Measurements from ENCODE around the gene EN1. TPM values are rescaled to one million over a fixed set of nuclear protein-coding genes. Genes with fewer than 3 reads are reported as not detected.

EN1 gene
- total and polyA plus RNA-seq, 2 donors (not counting 3 experiments of a cell fraction or from before 2014, with no cell fraction given), result not detected

DNA sequence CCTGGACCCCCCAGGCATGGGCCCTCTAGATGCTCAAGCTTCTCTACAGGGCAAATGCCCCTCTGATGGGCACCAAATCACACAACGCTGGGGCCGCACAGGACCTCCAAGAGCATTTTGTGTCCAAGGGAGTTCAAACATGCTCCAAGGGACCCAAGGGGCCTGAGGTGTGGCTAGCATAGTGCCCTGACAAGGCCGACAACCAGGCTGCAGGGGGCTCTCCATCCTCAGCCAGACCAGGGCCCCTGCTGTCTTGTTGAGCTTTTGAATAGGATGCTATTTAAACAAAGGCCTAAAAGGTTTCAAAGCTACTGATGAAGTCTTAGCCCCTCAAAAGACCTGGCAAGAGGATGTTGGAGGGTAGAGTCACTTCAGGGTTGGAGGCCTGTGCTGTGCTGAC, 33.1 kb downstream of the EN1 start:
- intact Hi-C loops (cut with micrococcal nuclease) (no loop called here), dilution Hi-C loops (cut with MboI; ENCODE audit: extremely low pct_ligation_motif_present, low sequenced_read_pairs) (no loop called here)
- H3K9me3 ChIP-seq (replicated peaks; ENCODE audit: control insufficient read depth, insufficient read depth, low read length), result no peaks in the 10 kb centered on the region
- TF ChIP-seq GATA2 (IDR thresholded peaks at IDR 0.05; ENCODE audit: insufficient read depth, insufficient read length, low read depth, low read length) (no peak), JUN (IDR thresholded peaks at IDR 0.05; ENCODE audit: borderline replicate concordance, insufficient read depth, insufficient read length, low read depth) (no peak), POLR2AphosphoS5 (IDR thresholded peaks at IDR 0.05; ENCODE audit: insufficient read depth, low read depth, low read length) (no peak), POLR2A (IDR thresholded peaks at IDR 0.05; ENCODE audit: low read depth, low read length) (no peak)
- TF ChIP-seq, protein P1, sequence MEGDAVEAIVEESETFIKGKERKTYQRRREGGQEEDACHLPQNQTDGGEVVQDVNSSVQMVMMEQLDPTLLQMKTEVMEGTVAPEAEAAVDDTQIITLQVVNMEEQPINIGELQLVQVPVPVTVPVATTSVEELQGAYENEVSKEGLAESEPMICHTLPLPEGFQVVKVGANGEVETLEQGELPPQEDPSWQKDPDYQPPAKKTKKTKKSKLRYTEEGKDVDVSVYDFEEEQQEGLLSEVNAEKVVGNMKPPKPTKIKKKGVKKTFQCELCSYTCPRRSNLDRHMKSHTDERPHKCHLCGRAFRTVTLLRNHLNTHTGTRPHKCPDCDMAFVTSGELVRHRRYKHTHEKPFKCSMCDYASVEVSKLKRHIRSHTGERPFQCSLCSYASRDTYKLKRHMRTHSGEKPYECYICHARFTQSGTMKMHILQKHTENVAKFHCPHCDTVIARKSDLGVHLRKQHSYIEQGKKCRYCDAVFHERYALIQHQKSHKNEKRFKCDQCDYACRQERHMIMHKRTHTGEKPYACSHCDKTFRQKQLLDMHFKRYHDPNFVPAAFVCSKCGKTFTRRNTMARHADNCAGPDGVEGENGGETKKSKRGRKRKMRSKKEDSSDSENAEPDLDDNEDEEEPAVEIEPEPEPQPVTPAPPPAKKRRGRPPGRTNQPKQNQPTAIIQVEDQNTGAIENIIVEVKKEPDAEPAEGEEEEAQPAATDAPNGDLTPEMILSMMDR (IDR thresholded peaks at IDR 0.05; ENCODE audit: extremely low read depth in 1 of 2, insufficient read depth in 1 of 2, low read depth in 1 of 2, low read length in 2 of 2), result no peak
- POLR2A ChIA-PET, result interaction anchor here (0.6 kb wide), 1 partner anchor 983 kb away, joined by 3 read pairs; no protein-coding TSS in a partner anchor
- no peak for FAIRE-seq
- CTCF ChIA-PET, result no interaction called here
- no peak overlapping the region for H3K9ac ChIP-seq (replicated peaks; ENCODE audit: extremely low read depth, insufficient read depth, low read length)
- H3K4me2 ChIP-seq (ENCODE audit: insufficient read depth, low read length), result no peak overlapping the region
- H3K4me3 ChIP-seq (replicated peaks in 1 of 3; ENCODE audit: insufficient read depth in 1 of 3, low read depth in 1 of 3, low read length in 3 of 3), result no peak overlapping the region
- H4K20me1 ChIP-seq (replicated peaks; ENCODE audit: control insufficient read depth, extremely low read depth, insufficient read depth, low read length), result no peaks in the 10 kb centered on the region
- H2AFZ ChIP-seq (ENCODE audit: low read depth, low read length), result no peak overlapping the region
- BruUV-seq (replicated peaks), result no TSS peak
- no peaks in the 10 kb centered on the region for H3K36me3 ChIP-seq (ENCODE audit: control insufficient read depth in 2 of 2, extremely low read depth in 1 of 2, insufficient read depth in 2 of 2, low read length in 2 of 2)
- no peaks in the 10 kb centered on the region for H3K9me1 ChIP-seq (replicated peaks; ENCODE audit: control insufficient read depth, extremely low read depth, insufficient read depth, low read length)
- no peaks in the 10 kb centered on the region for H3K79me2 ChIP-seq (ENCODE audit: control insufficient read depth, insufficient read depth, low read length)
- no peak for DNase-seq (ENCODE audit: low read depth, low spot score)
- no peak overlapping the region for H3K27ac ChIP-seq (ENCODE audit: insufficient read depth, low read depth, low read length)
- H3K27me3 ChIP-seq (ENCODE audit: control insufficient read depth in 2 of 2, insufficient read depth in 2 of 2, low read length in 2 of 2), result peaks cover 0 to 2% of the 10 kb centered on the region in 2 experiments
- H3K4me1 ChIP-seq (ENCODE audit: control insufficient read depth, extremely low read depth, insufficient read depth, low read length), result no peaks in the 10 kb centered on the region

All from endothelial cell of umbilical vein (primary cell).